ENCODE measurements around the gene IBTK.

GRCh38 chr6:82196161-82196560 lies 51.4 kb downstream of the IBTK start:
- TF ChIP-seq CTCF (conservative IDR thresholded peaks at IDR 0.05) (no peak), EZH2 (IDR thresholded peaks at IDR 0.05; ENCODE audit: low read depth) (no peak)
